Brain microvascular endothelial cell (primary cell): ENCODE results near the gene ATP2B2.

Experiments used
- DNase-seq: peaks from one replicate; pipeline ENCODE4 v3.0.0-alpha.2; 2020
- H3K27ac ChIP-seq: fragments of 250-450 bp; sonication (Bioruptor Pico); 2 replicates; pipeline ENCODE4 v1.5.1; 2020; ENCODE audit warnings: mild to moderate bottlenecking, moderate library complexity
- H3K27me3 ChIP-seq: fragments of 250-450 bp; sonication (Bioruptor Pico); replicated peaks from 2 replicates; pipeline ENCODE4 v1.5.1; 2020; ENCODE audit warnings: mild to moderate bottlenecking
- H3K36me3 ChIP-seq: fragments of 250-450 bp; sonication (Bioruptor Pico); replicated peaks from 2 replicates; pipeline ENCODE4 v1.5.1; 2020; ENCODE audit warnings: mild to moderate bottlenecking
- H3K4me3 ChIP-seq: 2 replicates; pipeline ENCODE4 v1.5.1; 2011; ENCODE audit warnings: low read depth, mild to moderate bottlenecking, control low read depth, low read length, moderate library complexity
- CTCF ChIP-seq: IDR thresholded peaks from 2 replicates; pipeline ENCODE4 v1.5.1; 2011; ENCODE audit warnings: low read depth, mild to moderate bottlenecking, moderate library complexity, low read length, control low read depth, inconsistent platforms; ENCODE audit errors: missing control alignments
- in situ Hi-C: cut with HindIII; loops from 2 replicates; pipeline ENCODE4 v1.10.0; 2017; ENCODE audit warnings: low sequenced_read_pairs, low pct_ligation_motif_present

Gene ATP2B2

GRCh38 chr3:10482631-10483363, 22.6 kb downstream of the ATP2B2 start:
- in situ Hi-C loops = no loop called here
- DNase-seq = no peak
- no peak overlapping the region for H3K4me3 ChIP-seq
- no peaks in the 10 kb centered on the region for H3K27me3 ChIP-seq
- no peaks in the 10 kb centered on the region for H3K36me3 ChIP-seq
- no peak overlapping the region for H3K27ac ChIP-seq
- no peak for TF ChIP-seq CTCF

GRCh38 chr3:10480871-10481378, 24.5 kb downstream of the ATP2B2 start:
- no peak for TF ChIP-seq CTCF
- H3K36me3 ChIP-seq = no peaks in the 10 kb centered on the region
- in situ Hi-C loops = no loop called here
- no peak overlapping the region for H3K27ac ChIP-seq
- H3K27me3 ChIP-seq = no peaks in the 10 kb centered on the region
- DNase-seq = no peak
- no peak overlapping the region for H3K4me3 ChIP-seq

- DNase-seq = no peak
- H3K36me3 ChIP-seq = no peaks in the 10 kb centered on the region
- no peak for TF ChIP-seq CTCF
- in situ Hi-C loops = no loop called here
- H3K27ac ChIP-seq = no peak overlapping the region
- no peaks in the 10 kb centered on the region for H3K27me3 ChIP-seq
- H3K4me3 ChIP-seq = no peak overlapping the region
Observed at GRCh38 chr3:10479311-10479710, 26.1 kb downstream of the ATP2B2 start.

GRCh38 chr3:10475983-10476382, 29.4 kb downstream of the ATP2B2 start:
- no peak overlapping the region for H3K4me3 ChIP-seq
- no peak for DNase-seq
- H3K27me3 ChIP-seq = no peaks in the 10 kb centered on the region
- H3K27ac ChIP-seq = no peak overlapping the region
- in situ Hi-C loops = no loop called here
- H3K36me3 ChIP-seq = no peaks in the 10 kb centered on the region
- TF ChIP-seq CTCF = no peak

GRCh38 chr3:10474847-10475246, 30.5 kb downstream of the ATP2B2 start:
- H3K27me3 ChIP-seq = no peaks in the 10 kb centered on the region
- H3K27ac ChIP-seq = no peak overlapping the region
- no peak for DNase-seq
- no peaks in the 10 kb centered on the region for H3K36me3 ChIP-seq
- in situ Hi-C loops = no loop called here
- no peak overlapping the region for H3K4me3 ChIP-seq
- TF ChIP-seq CTCF = no peak

GRCh38 chr3:10474275-10474646, 31.1 kb downstream of the ATP2B2 start:
- H3K4me3 ChIP-seq = no peak overlapping the region
- in situ Hi-C loops = no loop called here

More at GRCh38 chr3:10474275-10474646, 31.1 kb downstream of the ATP2B2 start:
- DNase-seq = no peak
- no peaks in the 10 kb centered on the region for H3K27me3 ChIP-seq
- no peak overlapping the region for H3K27ac ChIP-seq
- H3K36me3 ChIP-seq = no peaks in the 10 kb centered on the region
- TF ChIP-seq CTCF = no peak
